GM13976 (cell line): ENCODE data around the gene PHLDB2.

Experiments used
- DNase-seq: peaks from one replicate; pipeline ENCODE4 v3.0.0; 2012; ENCODE audit warnings: low spot score
- in situ Hi-C: fragments of 300-500 bp; cut with MboI; formaldehyde crosslinking; loops from one replicate; pipeline ENCODE4 v1.12.0; 2022; ENCODE audit warnings: low sequenced_read_pairs, mixed read lengths, inconsistent platforms; ENCODE audit not compliant: unreplicated experiment
- TF ChIP-seq, protein P1 (sequence below): IDR thresholded peaks from 2 replicates; pipeline ENCODE4 v1.5.1; 2012; ENCODE audit warnings: borderline replicate concordance, mild to moderate bottlenecking; ENCODE audit not compliant: insufficient read depth; ENCODE audit errors: extremely low read depth, missing control alignments, control extremely low read depth

PHLDB2 gene

DNA sequence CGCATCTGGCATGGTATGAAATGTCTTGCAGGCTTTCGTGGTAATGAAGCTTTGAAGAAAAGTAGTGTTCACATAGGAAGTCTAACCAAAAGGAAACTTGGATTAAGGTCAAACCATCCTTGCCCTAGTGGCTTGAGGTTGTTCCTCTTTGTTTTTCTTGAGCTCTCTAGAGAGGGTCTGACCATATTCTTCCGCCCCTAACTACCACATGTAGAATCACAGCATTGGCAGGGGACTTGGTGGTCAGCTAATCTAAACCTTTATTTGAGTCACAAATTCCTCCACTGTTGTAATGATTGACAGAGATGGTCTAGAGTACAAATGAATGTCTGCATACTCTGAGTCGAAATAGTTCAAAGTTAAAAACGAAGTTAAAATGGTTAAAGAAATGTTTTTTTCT, 39.1 kb upstream of the PHLDB2 start:
- no peak for DNase-seq
- in situ Hi-C loops: no loop called here
- TF ChIP-seq, protein P1, sequence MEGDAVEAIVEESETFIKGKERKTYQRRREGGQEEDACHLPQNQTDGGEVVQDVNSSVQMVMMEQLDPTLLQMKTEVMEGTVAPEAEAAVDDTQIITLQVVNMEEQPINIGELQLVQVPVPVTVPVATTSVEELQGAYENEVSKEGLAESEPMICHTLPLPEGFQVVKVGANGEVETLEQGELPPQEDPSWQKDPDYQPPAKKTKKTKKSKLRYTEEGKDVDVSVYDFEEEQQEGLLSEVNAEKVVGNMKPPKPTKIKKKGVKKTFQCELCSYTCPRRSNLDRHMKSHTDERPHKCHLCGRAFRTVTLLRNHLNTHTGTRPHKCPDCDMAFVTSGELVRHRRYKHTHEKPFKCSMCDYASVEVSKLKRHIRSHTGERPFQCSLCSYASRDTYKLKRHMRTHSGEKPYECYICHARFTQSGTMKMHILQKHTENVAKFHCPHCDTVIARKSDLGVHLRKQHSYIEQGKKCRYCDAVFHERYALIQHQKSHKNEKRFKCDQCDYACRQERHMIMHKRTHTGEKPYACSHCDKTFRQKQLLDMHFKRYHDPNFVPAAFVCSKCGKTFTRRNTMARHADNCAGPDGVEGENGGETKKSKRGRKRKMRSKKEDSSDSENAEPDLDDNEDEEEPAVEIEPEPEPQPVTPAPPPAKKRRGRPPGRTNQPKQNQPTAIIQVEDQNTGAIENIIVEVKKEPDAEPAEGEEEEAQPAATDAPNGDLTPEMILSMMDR: no peak

DNA sequence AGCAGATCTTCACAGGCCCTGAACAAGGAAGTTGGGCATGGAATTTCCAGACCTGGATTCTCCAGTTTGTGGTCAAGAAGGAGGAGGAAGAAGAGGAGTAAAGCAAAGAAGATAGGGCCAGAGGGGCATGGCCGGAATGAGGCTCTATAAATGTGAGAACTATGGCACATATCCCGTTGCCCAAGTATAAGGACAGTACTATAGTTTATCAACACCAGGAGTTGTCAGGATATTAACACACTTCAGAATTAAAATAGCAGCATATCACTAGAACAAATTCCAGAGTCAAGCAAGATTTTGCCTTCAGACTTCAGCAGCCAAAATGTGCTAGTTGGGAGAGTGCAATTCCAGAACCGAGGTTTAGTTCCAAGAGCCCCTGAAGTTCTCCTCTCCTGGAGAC, 38.4 kb upstream of the PHLDB2 start:
- TF ChIP-seq, protein P1: no peak
- in situ Hi-C loops: no loop called here

DNA sequence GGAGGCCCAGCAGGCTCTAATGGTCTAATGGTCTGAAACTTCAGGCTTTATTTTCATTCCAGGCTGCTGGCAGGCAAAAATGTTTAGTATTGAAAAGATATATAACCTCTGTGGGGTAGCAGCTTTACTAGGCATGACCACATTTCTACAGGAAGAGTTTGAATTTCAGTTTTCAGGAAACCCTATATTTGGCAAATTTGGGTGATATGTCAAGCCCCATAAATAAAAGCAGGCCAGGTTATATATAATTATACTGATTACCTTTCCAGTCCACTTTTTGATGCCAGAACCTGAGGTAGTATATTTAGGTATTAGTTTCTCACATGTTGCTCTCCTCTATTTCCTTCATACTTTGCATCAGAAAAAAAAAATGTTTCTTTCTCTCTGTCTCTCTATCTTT, 37.2 kb upstream of the PHLDB2 start:
- no peak for DNase-seq
- in situ Hi-C loops: no loop called here
- TF ChIP-seq, protein P1: no peak

More for the DNA sequence above, 38.4 kb upstream of the PHLDB2 start:
- DNase-seq: no peak

DNA sequence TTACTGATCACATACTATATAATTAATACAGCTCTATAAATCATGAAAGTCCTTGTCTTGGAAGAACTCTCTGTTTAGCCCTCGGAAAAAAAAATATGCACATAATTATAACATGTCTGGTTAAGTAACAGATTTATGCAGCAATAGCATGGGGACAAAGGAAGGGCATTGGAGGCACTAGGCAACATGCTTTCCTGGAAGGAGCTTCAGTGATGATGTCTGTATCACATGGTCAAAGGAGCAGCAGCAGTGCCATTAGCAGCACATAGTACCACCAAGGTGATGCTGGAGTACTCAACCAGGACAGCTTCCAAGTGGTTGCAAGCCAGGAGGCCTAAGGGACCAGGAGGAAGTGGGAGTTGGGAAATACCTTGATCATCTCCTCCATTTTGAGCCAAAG, 36.3 kb upstream of the PHLDB2 start:
- no peak for DNase-seq
- TF ChIP-seq, protein P1: no peak
- in situ Hi-C loops: no loop called here

DNA sequence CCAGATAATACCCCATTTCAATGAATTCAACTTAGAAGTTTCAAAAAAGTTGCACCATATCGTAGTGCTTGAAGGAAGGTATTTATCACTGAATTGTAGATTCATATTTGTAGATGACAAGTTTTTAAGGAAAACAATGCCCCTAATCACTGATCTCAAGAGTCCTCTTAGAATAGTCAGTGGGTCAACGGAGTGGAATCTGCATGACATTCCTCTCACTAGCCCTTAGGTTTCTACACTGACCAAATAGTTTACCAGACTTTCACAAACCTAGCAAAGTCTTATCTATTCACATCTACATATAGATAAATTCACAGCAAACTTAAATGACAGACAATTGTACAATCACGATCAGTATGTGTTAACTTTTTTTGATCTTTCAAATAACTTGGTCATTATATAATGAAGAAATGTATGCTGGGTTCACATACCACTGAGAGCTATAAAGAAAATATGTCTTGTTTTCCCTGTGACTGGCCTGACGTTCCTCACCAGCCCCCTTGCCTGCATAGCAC, 35.7 kb upstream of the PHLDB2 start:
- DNase-seq: no peak
- TF ChIP-seq, protein P1: no peak
- in situ Hi-C loops: no loop called here

DNA sequence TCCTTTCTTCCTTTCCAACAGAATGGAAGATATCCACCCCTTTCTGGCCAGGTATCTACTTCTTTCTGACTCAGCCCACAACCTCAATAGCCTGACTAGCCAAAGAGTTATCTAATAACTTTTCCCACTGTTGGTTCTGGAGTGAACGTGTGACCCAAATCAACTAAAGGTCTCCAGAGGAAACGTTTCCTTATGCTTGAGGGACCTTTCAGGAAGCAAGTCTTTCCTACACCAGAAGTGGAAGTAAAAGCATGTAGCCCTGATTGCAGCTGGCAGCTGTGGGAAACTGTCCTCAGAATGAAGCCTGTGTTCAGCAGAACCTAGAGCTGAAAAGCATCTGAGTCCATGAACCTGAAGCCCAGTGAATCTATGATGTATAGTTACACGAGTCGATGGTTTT, 34.7 kb upstream of the PHLDB2 start:
- in situ Hi-C loops: no loop called here
- TF ChIP-seq, protein P1: no peak
- DNase-seq: no peak

DNA sequence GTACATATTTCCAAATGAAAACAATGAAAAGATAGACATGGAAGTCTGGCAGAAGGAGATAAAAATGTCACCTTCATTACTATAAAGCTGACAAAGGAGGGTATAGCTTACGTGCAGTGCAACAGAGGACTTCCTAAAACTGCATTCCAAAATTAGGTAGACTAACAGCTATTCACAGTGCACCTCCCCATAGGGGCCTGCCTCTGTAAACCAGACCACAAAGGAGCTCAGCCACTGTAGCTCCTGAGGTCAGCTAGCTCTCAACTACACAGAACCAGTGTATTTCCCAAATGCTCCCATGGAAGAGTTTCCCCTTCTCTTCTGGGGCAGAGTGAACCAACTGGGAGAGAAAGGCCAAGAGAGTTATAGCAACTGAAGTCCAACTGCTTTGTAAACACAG, 31.2 kb upstream of the PHLDB2 start:
- in situ Hi-C loops: no loop called here
- DNase-seq: no peak
- TF ChIP-seq, protein P1: no peak
